Endothelial cell of umbilical vein (primary cell): ENCODE data around the gene NUDT17. TPM values are rescaled to one million over a fixed set of nuclear protein-coding genes. Genes with fewer than 3 reads are reported as not detected.

Experiments used
- BruUV-seq: library from RNA; stranded (reverse); fragments of 400-500 nt; replicated peaks from 2 replicates; lab custom pipeline; 2021; lab: Mats Ljungman, UMichigan
- CTCF ChIA-PET: fragments of 300-600, 350-600 bp; sonication (Branson Sonifier 250); formaldehyde crosslinking; loops from one replicate; lab custom pipeline; 2021; ENCODE audit warnings: antibody characterized with exemption, inconsistent platforms; lab: Charles Lee
- POLR2A ChIA-PET: fragments of 300-600, 350-600 bp; sonication (Branson Sonifier 250); formaldehyde crosslinking; loops from one replicate; lab custom pipeline; 2021; ENCODE audit warnings: antibody characterized with exemption, inconsistent platforms; lab: Charles Lee
- DNase-seq: peaks from one replicate; pipeline ENCODE4 v3.0.0-alpha.2; 2011; ENCODE audit warnings: low read depth, low spot score
- FAIRE-seq: peaks from 2 replicates; lab custom pipeline; 2011; peaks lifted over from hg19 to GRCh38; lab: Jason Lieb, UNC
- H2AFZ ChIP-seq: 2 replicates; pipeline ENCODE4 v1.6.0; 2012; ENCODE audit warnings: low read depth, low read length, control low read depth, inconsistent platforms
- H3K27ac ChIP-seq: 2 replicates; pipeline ENCODE4 v1.5.1; 2011; ENCODE audit warnings: low read depth, mild to moderate bottlenecking, control low read depth, low read length, moderate library complexity; ENCODE audit not compliant: insufficient read depth
- H3K27me3 ChIP-seq, 2 experiments: 2 replicates each; pipeline versions ENCODE4 v1.6.0 to v1.6.1; 2011; ENCODE audit warnings: low read length in 2 of 2, mixed read lengths in 1 of 2; ENCODE audit not compliant: control insufficient read depth in 2 of 2, insufficient read depth in 2 of 2
- H3K36me3 ChIP-seq, 2 experiments: 2 replicates in 1 of 2; 3 replicates in 1 of 2; pipeline ENCODE4 v1.5.1; 2011; ENCODE audit warnings: low read length in 2 of 2, mild to moderate bottlenecking in 1 of 2, moderate library complexity in 1 of 2; ENCODE audit not compliant: control insufficient read depth in 2 of 2, insufficient read depth in 2 of 2; ENCODE audit errors: extremely low read depth in 1 of 2
- H3K4me1 ChIP-seq: 3 replicates; pipeline ENCODE4 v1.5.1; 2011; ENCODE audit warnings: mild to moderate bottlenecking, low read length; ENCODE audit not compliant: control insufficient read depth, insufficient read depth; ENCODE audit errors: extremely low read depth
- H3K4me2 ChIP-seq: 2 replicates; pipeline ENCODE4 v1.6.1; 2011; ENCODE audit warnings: low read length, control low read depth, mixed read lengths; ENCODE audit not compliant: insufficient read depth
- H3K4me3 ChIP-seq, 3 experiments: fragments of 200-600 bp in 1 of 3; sonication (generic), shearing (Covaris generic) in 1 of 3; replicated peaks in 1 of 3; 2 replicates each; pipeline ENCODE4 v1.5.1; 2011 to 2016; ENCODE audit warnings: control low read depth in 3 of 3, low read length in 3 of 3, mild to moderate bottlenecking in 2 of 3, inconsistent platforms in 1 of 3, low read depth in 1 of 3, moderate library complexity in 1 of 3; ENCODE audit not compliant: insufficient read depth in 1 of 3
- H3K79me2 ChIP-seq: 2 replicates; pipeline ENCODE4 v1.6.0; 2012; ENCODE audit warnings: low read length, inconsistent platforms; ENCODE audit not compliant: control insufficient read depth, insufficient read depth
- H3K9ac ChIP-seq: replicated peaks from 2 replicates; pipeline ENCODE3; 2011; ENCODE audit warnings: low read length, control low read depth; ENCODE audit not compliant: insufficient read depth; ENCODE audit errors: extremely low read depth
- H3K9me1 ChIP-seq: replicated peaks from 3 replicates; pipeline ENCODE4 v1.6.0; 2011; ENCODE audit warnings: mild to moderate bottlenecking, low read length; ENCODE audit not compliant: control insufficient read depth, insufficient read depth; ENCODE audit errors: extremely low read depth
- H3K9me3 ChIP-seq: replicated peaks from 2 replicates; pipeline ENCODE4 v1.5.1; 2012; ENCODE audit warnings: low read length, inconsistent platforms; ENCODE audit not compliant: control insufficient read depth, insufficient read depth
- H4K20me1 ChIP-seq: replicated peaks from 2 replicates; pipeline ENCODE3; 2011; ENCODE audit warnings: mild to moderate bottlenecking, low read length; ENCODE audit not compliant: control insufficient read depth, insufficient read depth; ENCODE audit errors: extremely low read depth
- CTCF ChIP-seq, 2 donors: IDR thresholded peaks; 1 replicate in 1 of 2; 2 replicates in 1 of 2; pipeline ENCODE4 v1.5.1; 2011; ENCODE audit warnings: low read length in 2 of 2, mild to moderate bottlenecking in 2 of 2, moderate library complexity in 2 of 2, control low read depth in 1 of 2, inconsistent platforms in 1 of 2, low read depth in 1 of 2; ENCODE audit not compliant: insufficient read depth in 1 of 2; ENCODE audit errors: extremely low read depth in 1 of 2
- EZH2 ChIP-seq: IDR thresholded peaks from 2 replicates; pipeline ENCODE4 v1.6.1; 2012; ENCODE audit warnings: borderline replicate concordance, low read depth, mild to moderate bottlenecking, moderate library complexity, low read length, inconsistent platforms; ENCODE audit not compliant: severe bottlenecking
- FOS ChIP-seq: IDR thresholded peaks from 2 replicates; pipeline ENCODE4 v1.6.1; 2011; ENCODE audit warnings: mild to moderate bottlenecking, low read length, moderate library complexity, borderline replicate concordance; ENCODE audit not compliant: insufficient read depth
- GATA2 ChIP-seq: IDR thresholded peaks from 2 replicates; pipeline ENCODE4 v1.7.0; 2011; ENCODE audit warnings: low read depth, mild to moderate bottlenecking, moderate library complexity, mixed read lengths, low read length; ENCODE audit not compliant: insufficient read length, insufficient read depth
- JUN ChIP-seq: IDR thresholded peaks from 2 replicates; pipeline ENCODE4 v1.6.1; 2011; ENCODE audit warnings: borderline replicate concordance, low read depth; ENCODE audit not compliant: insufficient read length, insufficient read depth
- MYC ChIP-seq: IDR thresholded peaks from one replicate; pipeline ENCODE4 v1.6.1; 2011; ENCODE audit warnings: mild to moderate bottlenecking, low read depth, low read length
- POLR2A ChIP-seq: IDR thresholded peaks from 2 replicates; pipeline ENCODE4 v1.6.1; 2012; ENCODE audit warnings: low read depth, mild to moderate bottlenecking, control low read depth, low read length
- POLR2AphosphoS5 ChIP-seq: IDR thresholded peaks from 2 replicates; pipeline ENCODE4 v1.6.1; 2012; ENCODE audit warnings: low read depth, mild to moderate bottlenecking, control low read depth, low read length, moderate library complexity; ENCODE audit not compliant: insufficient read depth
- dilution Hi-C: fragments of 300-500 bp; cut with MboI; formaldehyde crosslinking; loops from one replicate; pipeline ENCODE4 v1.15.0; 2019; ENCODE audit warnings: low sequenced_read_pairs; ENCODE audit not compliant: extremely low pct_ligation_motif_present
- intact Hi-C: fragments of 100-400 bp; cut with micrococcal nuclease; formaldehyde crosslinking; loops from one replicate; pipeline ENCODE4 v1.10.0; 2022
- polyA plus RNA-seq, 4 experiments: library from polyadenylated mRNA; depleted of rRNA in 3 of 4; stranded (reverse) in 3 of 4; unstranded in 1 of 4; fragments of >200 nt; gene quantifications; 2 replicates each; pipeline versions ENCODE4 v1.2.1 to v1.2.3, GENCODE V29; 2011 to 2012; ENCODE audit warnings: missing spikeins in 1 of 4
- total RNA-seq: library from RNA; stranded (reverse); gene quantifications from 2 replicates; pipeline ENCODE4 v1.2.3, GENCODE V29; 2021

Gene NUDT17
- total and polyA plus RNA-seq, 2 donors (not counting 3 experiments of a cell fraction or from before 2014, with no cell fraction given), result 3.6 to 9.0 TPM

DNA sequence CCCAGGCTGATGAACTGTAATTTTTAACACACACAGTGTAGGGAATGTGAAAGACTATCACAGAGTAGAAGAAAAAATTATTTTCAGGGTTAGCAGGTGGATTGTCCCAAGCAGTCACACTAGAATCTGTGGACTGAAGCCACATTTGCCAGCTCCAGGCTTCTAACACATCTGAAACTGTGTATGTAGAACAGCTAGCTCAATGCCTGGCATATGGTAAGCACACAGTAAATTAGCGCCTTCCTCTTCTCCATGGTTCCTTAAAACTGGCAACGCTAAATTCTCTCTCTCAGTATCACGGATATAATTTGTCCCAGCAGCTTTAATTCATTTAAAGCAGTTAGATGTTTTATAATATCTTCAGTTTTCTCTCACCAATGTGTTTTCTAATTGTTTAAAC lies 2.4 kb upstream of the NUDT17 start:
- TF ChIP-seq GATA2 (no peak), JUN (no peak), EZH2 (no peak), POLR2A (no peak), MYC (no peak), FOS (no peak), POLR2AphosphoS5 (no peak), CTCF (IDR thresholded peaks at IDR 0.05; ENCODE audit: extremely low read depth in 1 of 2, insufficient read depth in 1 of 2, low read depth in 1 of 2, low read length in 2 of 2) (no peak)
- ChIA-PET POLR2A (no interaction called here), CTCF (interaction anchor here (1.0 to 9.1 kb wide), 4 partner anchors 15 to 66 kb away, joined by 3 to 154 read pairs (median 78); partner anchors contain the start of genes ANKRD35, ITGA10, PIAS3 and POLR3C)
- Histone ChIP-seq H3K27ac (no peak overlapping the region), H3K36me3 (peaks cover 26 to 31% of the 10 kb centered on the region in 2 experiments), H3K9me1 (no peaks in the 10 kb centered on the region), H3K4me2 (no peak overlapping the region), H4K20me1 (no peaks in the 10 kb centered on the region), H3K4me3 (no peak overlapping the region), H2AFZ (no peak overlapping the region), H3K9ac (no peak overlapping the region), H3K79me2 (no peaks in the 10 kb centered on the region), H3K27me3 (no peaks in the 10 kb centered on the region), H3K9me3 (no peaks in the 10 kb centered on the region), H3K4me1 (peaks cover 10% of the 10 kb centered on the region)
- BruUV-seq, result no TSS peak
- FAIRE-seq (no peak), DNase-seq (no peak)
- dilution Hi-C loops (no loop called here), intact Hi-C loops (no loop called here)
